ENCODE results near the gene NVL. TPM values are rescaled to one million over a fixed set of nuclear protein-coding genes. Genes with fewer than 3 reads are reported as not detected.

Gene NVL
- total RNA-seq, 4 donors from 2014 or later, result 35.9 to 52.3 (median 40.5) TPM

DNA sequence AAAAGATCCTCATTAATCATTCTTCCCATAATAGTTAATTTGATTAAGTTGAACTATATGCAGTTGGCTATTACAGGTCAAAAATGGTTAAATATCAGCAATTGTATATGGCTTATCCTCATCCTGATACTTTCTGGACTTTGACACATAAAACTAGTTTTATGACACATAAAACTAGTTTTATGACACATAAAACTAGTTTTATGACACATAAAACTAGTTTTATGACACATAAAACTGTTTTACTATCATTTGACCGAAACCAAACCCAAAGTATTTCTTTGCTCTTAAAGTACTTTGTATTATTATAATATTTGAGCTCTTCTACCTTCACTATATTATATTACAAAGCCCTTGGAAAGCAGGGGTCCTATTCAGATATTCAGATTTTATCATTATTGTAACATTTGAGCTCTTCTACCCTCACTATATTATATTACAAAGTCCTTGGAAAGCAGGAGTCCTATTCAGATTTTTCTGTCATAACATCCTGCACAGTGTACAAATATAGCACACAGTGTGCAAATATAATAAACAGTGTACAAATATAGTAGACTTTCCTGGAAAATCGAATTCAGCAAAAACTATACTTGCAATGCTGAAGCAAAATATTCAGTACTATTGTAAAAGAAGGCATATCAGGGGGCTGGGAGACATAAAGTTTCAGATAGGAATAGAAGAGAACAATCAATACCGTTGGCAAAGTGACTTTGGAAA lies 53.0 kb downstream of the NVL start:
- DNase-seq, result no peak
- intact Hi-C loops (cut with DNase I; ENCODE audit: low total_unique reads), result no loop called here
- Histone ChIP-seq H3K4me1 (peaks cover 0 to 45% (median 30%) of the 10 kb centered on the region in 4 donors), H3K27ac (peak overlapping the region; percentile 67 to 81 (median 78)), H3K27me3 (no peaks in the 10 kb centered on the region), H3K9me3 (no peaks in the 10 kb centered on the region), H3K36me3 (peaks cover 0 to 8% (median 2%) of the 10 kb centered on the region in 4 donors), H3K4me3 (peak overlapping the region in 1 of 4 donors; percentile 13)
- in situ Hi-C loops (cut with MboI; ENCODE audit: low pct_ligation_motif_present in 1 of 4, low pct_unique_long_range_greater_than_20kb in 1 of 4, low sequenced_read_pairs in 3 of 4), result no loop called here
- 46 to 48% methylated on average over 3 of the region's 3 CpGs for WGBS, 2 donors (ENCODE audit: low coverage in 1 of 2)
- TF ChIP-seq CTCF (IDR thresholded peaks at IDR 0.05), result no peak
- TF ChIP-seq POLR2AphosphoS5 (IDR thresholded peaks at IDR 0.05), result peak in 1 of 3 donors; percentile 8

DNA sequence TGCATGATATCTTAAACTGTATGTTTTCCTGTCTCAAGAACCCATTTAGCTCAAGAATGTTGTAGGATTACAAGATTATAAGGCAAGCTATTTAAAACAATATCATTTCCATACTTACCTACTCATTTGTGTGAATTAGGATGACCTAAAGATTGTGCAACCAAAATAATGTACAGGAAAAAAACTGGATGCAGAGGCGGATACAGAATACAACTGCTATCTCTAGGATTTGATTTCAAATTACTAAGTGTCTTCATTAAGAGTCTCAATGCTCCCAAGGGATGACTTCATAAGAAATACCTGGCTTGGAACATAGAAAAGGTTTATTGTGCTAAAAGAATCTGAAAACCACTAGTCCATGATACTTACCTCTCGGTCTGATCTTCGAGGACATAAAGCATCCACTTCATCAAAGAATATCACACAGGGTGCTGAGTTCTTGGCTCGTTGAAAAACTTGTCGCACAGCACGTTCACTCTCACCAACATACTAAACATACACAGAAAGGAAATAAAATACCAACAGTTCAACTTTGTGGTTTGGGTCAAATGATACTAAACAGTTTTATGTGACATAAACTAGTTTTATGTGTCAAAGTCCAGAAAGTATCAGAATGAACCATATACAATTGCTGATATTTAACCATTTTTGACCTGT lies 54.9 kb downstream of the NVL start:
- peaks cover 0 to 4% (median 0%) of the 10 kb centered on the region in 4 donors for H3K36me3 ChIP-seq
- WGBS, 2 donors (ENCODE audit: low coverage in 1 of 2), result 51 to 78% methylated on average over 6 of the region's 6 CpGs
- in situ Hi-C loops (cut with MboI; ENCODE audit: low pct_ligation_motif_present in 1 of 4, low pct_unique_long_range_greater_than_20kb in 1 of 4, low sequenced_read_pairs in 3 of 4) (no loop called here), intact Hi-C loops (cut with DNase I; ENCODE audit: low total_unique reads) (no loop called here)
- H3K27me3 ChIP-seq, result no peaks in the 10 kb centered on the region
- H3K4me1 ChIP-seq, result peaks cover 0 to 45% (median 30%) of the 10 kb centered on the region in 4 donors
- peak; percentile 15 for DNase-seq
- TF ChIP-seq EP300 (IDR thresholded peaks at IDR 0.05; ENCODE audit: low read depth) (no peak), POLR2AphosphoS5 (IDR thresholded peaks at IDR 0.05) (peak in 1 of 3 donors; percentile 32)
- H3K4me3 ChIP-seq, result peak overlapping the region in 3 of 4 donors; percentile 6 to 26 (median 18)
- peak overlapping the region; percentile 67 to 77 (median 74) for H3K27ac ChIP-seq
- H3K9me3 ChIP-seq, result no peaks in the 10 kb centered on the region

GRCh38 chr1:224273641-224274040 lies 56.3 kb downstream of the NVL start:
- no peaks in the 10 kb centered on the region for H3K27me3 ChIP-seq
- peak; percentile 25 for DNase-seq
- H3K4me1 ChIP-seq, result peaks cover 0 to 43% (median 29%) of the 10 kb centered on the region in 4 donors
- H3K9me3 ChIP-seq, result no peaks in the 10 kb centered on the region
- no peaks in the 10 kb centered on the region for H3K36me3 ChIP-seq
- peak overlapping the region in 1 of 4 donors; percentile 5 for H3K4me3 ChIP-seq
- intact Hi-C loops (cut with DNase I; ENCODE audit: low total_unique reads) (no loop called here), in situ Hi-C loops (cut with MboI; ENCODE audit: low pct_ligation_motif_present in 1 of 4, low pct_unique_long_range_greater_than_20kb in 1 of 4, low sequenced_read_pairs in 3 of 4) (no loop called here)
- TF ChIP-seq EP300 (IDR thresholded peaks at IDR 0.05; ENCODE audit: low read depth) (no peak), CTCF (IDR thresholded peaks at IDR 0.05) (no peak), POLR2AphosphoS5 (IDR thresholded peaks at IDR 0.05) (no peak), POLR2A (IDR thresholded peaks at IDR 0.05) (no peak)
- H3K27ac ChIP-seq, result peak overlapping the region; percentile 67 to 77 (median 76)
- 50 to 72% methylated on average over 2 of the region's 2 CpGs for WGBS, 2 donors (ENCODE audit: low coverage in 1 of 2)

DNA sequence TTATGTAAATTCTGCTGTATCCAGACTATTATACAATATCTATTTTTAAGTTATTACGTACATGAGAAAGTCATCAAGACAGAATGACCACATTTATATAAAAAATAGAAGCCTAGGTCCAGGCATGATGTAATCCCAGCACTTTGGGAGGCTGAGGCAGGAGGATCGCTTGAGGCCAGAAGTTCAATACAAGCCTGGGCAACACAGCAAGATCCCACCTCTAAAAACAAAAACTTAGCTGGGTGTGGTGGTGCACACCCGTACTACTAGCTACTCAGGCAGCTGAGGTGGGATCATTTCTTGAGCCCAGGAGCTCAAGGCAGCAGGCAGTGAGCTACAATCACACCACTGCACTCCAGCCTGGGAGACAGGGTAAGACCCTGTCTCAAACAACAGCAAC lies 58.9 kb downstream of the NVL start:
- H3K4me1 ChIP-seq, result peaks cover 0 to 24% (median 16%) of the 10 kb centered on the region in 4 donors
- in situ Hi-C loops (cut with MboI; ENCODE audit: low pct_ligation_motif_present in 1 of 4, low pct_unique_long_range_greater_than_20kb in 1 of 4, low sequenced_read_pairs in 3 of 4) (no loop called here), intact Hi-C loops (cut with DNase I; ENCODE audit: low total_unique reads) (no loop called here)
- no peak overlapping the region for H3K27ac ChIP-seq
- no peak overlapping the region for H3K4me3 ChIP-seq
- WGBS, 2 donors (ENCODE audit: low coverage in 1 of 2), result 71 to 90% methylated on average over 1 to 3 of the region's 3 CpGs
- H3K9me3 ChIP-seq, result no peaks in the 10 kb centered on the region
- no peak for TF ChIP-seq CTCF (IDR thresholded peaks at IDR 0.05)
- TF ChIP-seq POLR2AphosphoS5 (IDR thresholded peaks at IDR 0.05), result no peak
- TF ChIP-seq POLR2A (IDR thresholded peaks at IDR 0.05), result no peak
- TF ChIP-seq EP300 (IDR thresholded peaks at IDR 0.05; ENCODE audit: low read depth), result no peak
- H3K27me3 ChIP-seq, result no peaks in the 10 kb centered on the region
- no peaks in the 10 kb centered on the region for H3K36me3 ChIP-seq
- DNase-seq, result no peak
